Panc1 (cell line): ENCODE results near the gene RAB22A. TPM values are rescaled to one million over a fixed set of nuclear protein-coding genes. Genes with fewer than 3 reads are reported as not detected.

Experiments used
- ATAC-seq: fragments of 200-7000 bp; cut with Tn5 transposase; 2 replicates; pipeline ENCODE4 v1.9.1; 2020; ENCODE audit warnings: mild to moderate bottlenecking, moderate library complexity
- BruUV-seq: library from RNA; stranded (reverse); fragments of 400-500 nt; replicated peaks from 2 replicates; lab custom pipeline; 2021; lab: Mats Ljungman, UMichigan
- CTCF ChIA-PET: fragments of 300-600 bp; sonication (Branson Sonifier 250); formaldehyde crosslinking; loops from one replicate; lab custom pipeline; 2022; ENCODE audit warnings: antibody characterized with exemption; lab: Charles Lee
- POLR2A ChIA-PET: fragments of 300-600 bp; sonication (Branson Sonifier 250); formaldehyde crosslinking; loops from one replicate; lab custom pipeline; 2022; ENCODE audit warnings: antibody characterized with exemption; lab: Charles Lee
- DNase-seq: peaks from one replicate; pipeline ENCODE4 v3.0.0-alpha.2; 2010; ENCODE audit warnings: low read depth, low spot score
- H3K27ac ChIP-seq: 2 replicates; pipeline ENCODE4 v1.5.1; 2011; ENCODE audit warnings: mild to moderate bottlenecking, low read length, inconsistent platforms
- H3K27me3 ChIP-seq: fragments of 200-500 bp; sonication (Bioruptor generic); 2 replicates; pipeline ENCODE4 v1.6.0; 2014; ENCODE audit warnings: low read length, inconsistent platforms; ENCODE audit not compliant: control insufficient read depth, insufficient read depth
- H3K36me3 ChIP-seq: fragments of 200-500 bp; sonication (Bioruptor generic); 2 replicates; pipeline ENCODE4 v1.5.1; 2014; ENCODE audit warnings: inconsistent platforms, mild to moderate bottlenecking, low read length, moderate library complexity; ENCODE audit not compliant: control insufficient read depth, insufficient read depth
- H3K4me1 ChIP-seq: 2 replicates; pipeline ENCODE4 v1.5.1; 2011; ENCODE audit warnings: inconsistent platforms, mild to moderate bottlenecking, low read length, moderate library complexity; ENCODE audit not compliant: control insufficient read depth, insufficient read depth
- H3K4me3 ChIP-seq, 2 experiments: 2 replicates each; pipeline ENCODE4 v1.5.1; 2011 to 2012; ENCODE audit warnings: low read depth in 2 of 2, low read length in 2 of 2, mild to moderate bottlenecking in 2 of 2, inconsistent platforms in 1 of 2, moderate library complexity in 1 of 2
- H3K9me3 ChIP-seq: fragments of 200-500 bp; sonication (Bioruptor generic); 2 replicates; pipeline ENCODE4 v1.5.1; 2014; ENCODE audit warnings: low read depth, mild to moderate bottlenecking, inconsistent platforms, low read length, moderate library complexity; ENCODE audit not compliant: control insufficient read depth, insufficient read depth
- CTCF ChIP-seq: fragments of 450-650 bp; IDR thresholded peaks from 2 replicates; pipeline ENCODE4 v1.5.1; 2017; ENCODE audit warnings: mild to moderate bottlenecking
- POLR2AphosphoS5 ChIP-seq: IDR thresholded peaks from 2 replicates; pipeline ENCODE4 v1.6.1; 2012; ENCODE audit warnings: mild to moderate bottlenecking, low read depth, low read length, moderate library complexity
- REST ChIP-seq, 2 experiments: IDR thresholded peaks; 2 replicates each; pipeline ENCODE4 v1.6.1; 2011 to 2012; ENCODE audit warnings: low read depth in 2 of 2, control low read depth in 1 of 2, low read length in 1 of 2, mild to moderate bottlenecking in 1 of 2, moderate library complexity in 1 of 2; ENCODE audit not compliant: insufficient read depth in 1 of 2
- SIN3A ChIP-seq: IDR thresholded peaks from 2 replicates; pipeline ENCODE4 v1.6.1; 2012; ENCODE audit warnings: low read depth, mild to moderate bottlenecking, low read length, moderate library complexity, borderline replicate concordance; ENCODE audit not compliant: insufficient read depth
- TCF7L2 ChIP-seq: IDR thresholded peaks from 2 replicates; pipeline ENCODE4 v1.6.1; 2011; ENCODE audit warnings: mild to moderate bottlenecking, low read depth, low read length, inconsistent platforms
- in situ Hi-C: cut with HindIII; loops from 2 replicates; pipeline ENCODE4 v1.10.0; 2016; ENCODE audit warnings: low sequenced_read_pairs, low pct_unique_long_range_greater_than_20kb
- intact Hi-C: fragments of 100-400 bp; cut with micrococcal nuclease; formaldehyde crosslinking; loops from one replicate; pipeline ENCODE4 v1.10.0; 2022; ENCODE audit not compliant: unreplicated experiment
- total RNA-seq: library from RNA; stranded (reverse); gene quantifications from one replicate; pipeline ENCODE4 v1.2.1, GENCODE V29; 2021; ENCODE audit not compliant: unreplicated experiment

RAB22A gene
- total RNA-seq, 1 experiment from 2014 or later = 21.1 TPM

- intact Hi-C loops (no loop called here), in situ Hi-C loops (no loop called here)
- Histone ChIP-seq H3K27ac (no peak overlapping the region), H3K9me3 (no peaks in the 10 kb centered on the region), H3K4me3 (no peak overlapping the region), H3K27me3 (no peaks in the 10 kb centered on the region), H3K4me1 (peaks cover 14% of the 10 kb centered on the region), H3K36me3 (peaks cover 4% of the 10 kb centered on the region)
- ChIA-PET CTCF (no interaction called here), POLR2A (no interaction called here)
- ATAC-seq = no peak
- TF ChIP-seq REST (IDR thresholded peaks at IDR 0.05; ENCODE audit: insufficient read depth in 1 of 2, low read depth in 2 of 2, low read length in 1 of 2) (no peak), SIN3A (no peak), CTCF (no peak), POLR2AphosphoS5 (no peak), TCF7L2 (no peak)
- no TSS peak for BruUV-seq
- no peak for DNase-seq
Observed at GRCh38 chr20:58394801-58395200, 85.3 kb downstream of the RAB22A start.

GRCh38 chr20:58395604-58396003 lies 86.1 kb downstream of the RAB22A start:
- ATAC-seq = no peak
- Histone ChIP-seq H3K4me1 (peaks cover 6% of the 10 kb centered on the region), H3K9me3 (no peaks in the 10 kb centered on the region), H3K4me3 (no peak overlapping the region), H3K27me3 (no peaks in the 10 kb centered on the region), H3K36me3 (peaks cover 4% of the 10 kb centered on the region; the same call in 1 of the 2 replicates), H3K27ac (no peak overlapping the region)
- no TSS peak for BruUV-seq
- intact Hi-C loops (no loop called here), in situ Hi-C loops (no loop called here)
- TF ChIP-seq SIN3A = no peak
- no peak for TF ChIP-seq TCF7L2
- no peak for TF ChIP-seq REST (IDR thresholded peaks at IDR 0.05; ENCODE audit: insufficient read depth in 1 of 2, low read depth in 2 of 2, low read length in 1 of 2)
- TF ChIP-seq CTCF = no peak
- TF ChIP-seq POLR2AphosphoS5 = no peak
- no peak for DNase-seq
- ChIA-PET POLR2A (no interaction called here), CTCF (no interaction called here)
